ENCODE measurements around the gene DDX41. TPM values are rescaled to one million over a fixed set of nuclear protein-coding genes. Genes with fewer than 3 reads are reported as not detected.

The DDX41 gene
- total and polyA plus RNA-seq, 8 donors, result 54.9 to 263 (median 82.0) TPM

GRCh38 chr5:177473443-177474001 is 43.2 kb downstream of the DDX41 start, which contains the start of gene DBN1:
Gene DBN1, minus strand, starts transcription at chr5:177473634. Its CDS starts 113 bp downstream, at chr5:177473521.
- H3K9me3 ChIP-seq, result no peaks in the 10 kb centered on the region
- peaks cover 0 to 22% (median 3%) of the 10 kb centered on the region in 3 donors for H3K27me3 ChIP-seq
- H3K4me1 ChIP-seq, result peaks cover 20 to 89% (median 66%) of the 10 kb centered on the region in 4 donors
- intact Hi-C loops (cut with DNase I; ENCODE audit: low total_unique reads), result no loop called here
- 1 to 5% (median 3%) methylated on average over 8 to 68 of the region's 69 CpGs for WGBS, 5 donors
- peak within 1 kb of the TSS; percentile 65 to 90 (median 82) for H3K27ac ChIP-seq
- H3K36me3 ChIP-seq, result peaks cover 0 to 3% (median 1%) of the 10 kb centered on the region in 4 donors
- DNase-seq, result peak; percentile 49 to 91
- H3K4me3 ChIP-seq, result peak within 1 kb of the TSS; percentile 76 to 87 (median 82)
- TF ChIP-seq EP300 (IDR thresholded peaks at IDR 0.05), result no peak
- TF ChIP-seq POLR2A (IDR thresholded peaks at IDR 0.05), result no peak
- TF ChIP-seq POLR2AphosphoS5 (IDR thresholded peaks at IDR 0.05), result no peak
- no peak for TF ChIP-seq CTCF (IDR thresholded peaks at IDR 0.05)

- Histone ChIP-seq H3K4me1 (peaks cover 20 to 82% (median 60%) of the 10 kb centered on the region in 4 donors), H3K36me3 (peaks cover 1 to 11% (median 8%) of the 10 kb centered on the region in 4 donors), H3K9me3 (no peaks in the 10 kb centered on the region), H3K27me3 (peaks cover 0 to 22% (median 3%) of the 10 kb centered on the region in 3 donors), H3K4me3 (peak overlapping the region; percentile 76 to 87 (median 82)), H3K27ac (peak overlapping the region; percentile 65 to 90 (median 82))
- intact Hi-C loops (cut with DNase I; ENCODE audit: low total_unique reads), result no loop called here
- TF ChIP-seq POLR2A (IDR thresholded peaks at IDR 0.05) (no peak), POLR2AphosphoS5 (IDR thresholded peaks at IDR 0.05) (no peak), EP300 (IDR thresholded peaks at IDR 0.05) (no peak)
- DNase-seq, result peak; percentile 52 to 89
- WGBS, 5 donors, result 1 to 4% (median 2%) methylated on average over 21 to 93 of the region's 93 CpGs
These were observed 44.0 kb downstream of the DDX41 start for GRCh38 chr5:177472460-177473442.

GRCh38 chr5:177471610-177472356 is 45.0 kb downstream of the DDX41 start:
- TF ChIP-seq EP300 (IDR thresholded peaks at IDR 0.05), result no peak
- TF ChIP-seq POLR2AphosphoS5 (IDR thresholded peaks at IDR 0.05), result no peak
- TF ChIP-seq CTCF (IDR thresholded peaks at IDR 0.05), result no peak
- no peak for TF ChIP-seq POLR2A (IDR thresholded peaks at IDR 0.05)
- Histone ChIP-seq H3K27me3 (peaks cover 0 to 22% (median 3%) of the 10 kb centered on the region in 3 donors), H3K27ac (peak overlapping the region; percentile 14 to 90 (median 82)), H3K9me3 (no peaks in the 10 kb centered on the region), H3K4me3 (peak overlapping the region; percentile 76 to 87 (median 82)), H3K4me1 (peaks cover 20 to 75% (median 57%) of the 10 kb centered on the region in 4 donors), H3K36me3 (peaks cover 11 to 21% (median 17%) of the 10 kb centered on the region in 4 donors)
- DNase-seq, result peak in 1 of 2 donors; percentile 50
- WGBS, 5 donors, result 63 to 79% (median 68%) methylated on average over 8 to 14 of the region's 14 CpGs
- intact Hi-C loops (cut with DNase I; ENCODE audit: low total_unique reads), result no loop called here

- Histone ChIP-seq H3K4me1 (peaks cover 20 to 69% (median 53%) of the 10 kb centered on the region in 4 donors), H3K27ac (peak overlapping the region in 3 of 5 donors; percentile 79 to 90 (median 88)), H3K4me3 (no peak overlapping the region), H3K9me3 (no peaks in the 10 kb centered on the region), H3K27me3 (peaks cover 0 to 22% (median 3%) of the 10 kb centered on the region in 3 donors), H3K36me3 (peaks cover 19 to 29% (median 25%) of the 10 kb centered on the region in 4 donors)
- intact Hi-C loops (cut with DNase I; ENCODE audit: low total_unique reads), result no loop called here
- 78 to 88% (median 82%) methylated on average over 8 to 10 of the region's 10 CpGs for WGBS, 5 donors
- TF ChIP-seq EP300 (IDR thresholded peaks at IDR 0.05) (no peak), POLR2A (IDR thresholded peaks at IDR 0.05) (no peak), CTCF (IDR thresholded peaks at IDR 0.05) (no peak), POLR2AphosphoS5 (IDR thresholded peaks at IDR 0.05) (no peak)
- DNase-seq, result peak in 1 of 2 donors; percentile 57
These were observed 45.8 kb downstream of the DDX41 start for GRCh38 chr5:177470759-177471536.
